Activated naive CD8-positive, alpha-beta T cell (primary cell): ENCODE results near the gene IFI16.
"Not testable (repeated sequence)": the region's sequence is repeated elsewhere in the genome, so short reads cannot be mapped to it uniquely, and the experiment has no call there.

Experiments
- H3K27ac Mint-ChIP-seq: one replicate; pipeline ENCODE4 v1.8.0; 2021; ENCODE audit warnings: mixed read lengths
- H3K27me3 Mint-ChIP-seq: one replicate; pipeline ENCODE4 v1.8.0; 2021; ENCODE audit warnings: mixed read lengths
- H3K36me3 Mint-ChIP-seq: one replicate; pipeline ENCODE4 v1.8.0; 2021; ENCODE audit warnings: mixed read lengths
- H3K4me1 Mint-ChIP-seq: one replicate; pipeline ENCODE4 v1.8.0; 2021; ENCODE audit warnings: low read depth, mixed read lengths
- H3K4me3 Mint-ChIP-seq: one replicate; pipeline ENCODE4 v1.8.0; 2021; ENCODE audit warnings: mild to moderate bottlenecking, mixed read lengths
- H3K9me3 Mint-ChIP-seq: one replicate; pipeline ENCODE4 v1.8.0; 2021; ENCODE audit warnings: low read depth, mixed read lengths

The IFI16 gene

DNA sequence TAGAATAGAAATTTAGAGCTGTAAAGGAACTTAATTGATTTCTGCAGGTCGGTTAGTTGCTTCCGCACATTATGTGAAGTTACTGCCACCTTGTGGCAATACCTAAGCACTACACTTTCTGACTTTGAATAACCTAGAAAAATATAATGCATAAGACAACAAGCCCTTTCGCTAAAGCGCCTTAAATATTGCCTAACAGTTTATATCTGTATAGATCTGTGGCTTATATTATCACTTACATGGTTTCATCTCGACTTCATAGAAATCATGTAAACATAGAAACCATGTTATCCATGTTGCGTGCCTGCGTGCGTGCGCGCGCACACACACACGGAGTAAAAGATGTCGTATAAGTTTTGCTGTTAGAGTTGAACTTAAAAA lies 10.9 kb upstream of the IFI16 start:
- H3K4me3 Mint-ChIP-seq = no peak overlapping the region
- H3K4me1 Mint-ChIP-seq = peaks cover 14% of the 10 kb centered on the region
- H3K27ac Mint-ChIP-seq = no peak overlapping the region
- peaks cover under 1% of the 10 kb centered on the region for H3K36me3 Mint-ChIP-seq
- no peaks in the 10 kb centered on the region for H3K9me3 Mint-ChIP-seq
- no peaks in the 10 kb centered on the region for H3K27me3 Mint-ChIP-seq

DNA sequence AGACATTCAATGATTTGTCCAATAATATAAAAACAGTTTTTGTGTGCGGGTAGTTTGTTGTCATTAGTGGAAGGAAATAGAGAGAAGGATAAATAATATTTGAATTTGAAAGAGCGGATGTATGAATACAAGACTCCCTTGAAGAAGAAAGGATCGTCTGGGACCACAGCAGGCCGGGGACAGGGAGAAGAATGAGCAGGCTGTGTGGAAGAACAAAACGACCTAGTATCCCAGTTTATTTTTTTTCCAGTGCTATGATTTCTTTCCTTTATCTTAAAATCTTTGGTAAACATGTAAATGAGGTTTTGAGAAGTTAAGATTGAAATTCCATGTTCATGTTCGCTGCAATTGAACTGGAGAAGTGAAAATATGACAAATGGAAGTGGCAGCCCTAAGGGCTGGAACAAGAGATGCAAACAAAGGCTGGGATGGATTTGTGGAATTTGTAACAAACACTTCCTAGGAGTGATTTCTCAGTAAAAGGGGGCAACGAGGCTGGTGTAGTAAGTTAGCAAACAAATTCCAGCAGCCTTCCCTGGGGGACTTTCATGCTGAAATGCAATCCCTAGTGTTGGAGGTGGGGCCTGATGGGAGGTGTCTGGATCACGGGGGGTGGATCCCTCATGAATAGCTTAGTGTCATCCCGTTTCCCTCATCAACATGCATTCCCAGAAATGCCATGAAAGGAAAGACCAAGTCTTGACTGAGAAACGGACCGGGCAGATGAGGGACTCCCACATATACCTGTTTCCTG lies 10.2 kb upstream of the IFI16 start:
- peaks cover 14% of the 10 kb centered on the region for H3K4me1 Mint-ChIP-seq
- H3K36me3 Mint-ChIP-seq = no peaks in the 10 kb centered on the region
- no peak overlapping the region for H3K27ac Mint-ChIP-seq
- H3K4me3 Mint-ChIP-seq = no peak overlapping the region
- H3K27me3 Mint-ChIP-seq = no peaks in the 10 kb centered on the region
- no peaks in the 10 kb centered on the region for H3K9me3 Mint-ChIP-seq

DNA sequence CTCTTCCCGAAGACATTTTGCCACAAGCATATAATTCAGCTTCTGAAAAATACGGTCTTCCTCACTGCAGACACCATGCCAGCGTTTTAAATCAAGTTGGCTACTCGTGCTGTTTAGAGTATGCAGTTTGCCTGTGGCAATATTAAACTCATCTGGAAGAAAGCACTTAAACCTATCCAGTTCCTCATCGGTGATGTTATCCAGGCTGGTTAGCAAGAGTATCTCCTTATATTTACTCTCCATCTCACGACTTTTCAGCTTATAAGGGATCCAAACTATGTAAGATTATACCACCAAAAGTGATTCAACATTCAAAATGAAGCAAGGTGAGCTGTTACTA lies 9.7 kb upstream of the IFI16 start:
- Mint-ChIP-seq H3K36me3 (no peaks in the 10 kb centered on the region), H3K9me3 (no peaks in the 10 kb centered on the region), H3K4me1 (peaks cover 14% of the 10 kb centered on the region), H3K27ac (no peak overlapping the region), H3K4me3 (no peak overlapping the region), H3K27me3 (no peaks in the 10 kb centered on the region)

DNA sequence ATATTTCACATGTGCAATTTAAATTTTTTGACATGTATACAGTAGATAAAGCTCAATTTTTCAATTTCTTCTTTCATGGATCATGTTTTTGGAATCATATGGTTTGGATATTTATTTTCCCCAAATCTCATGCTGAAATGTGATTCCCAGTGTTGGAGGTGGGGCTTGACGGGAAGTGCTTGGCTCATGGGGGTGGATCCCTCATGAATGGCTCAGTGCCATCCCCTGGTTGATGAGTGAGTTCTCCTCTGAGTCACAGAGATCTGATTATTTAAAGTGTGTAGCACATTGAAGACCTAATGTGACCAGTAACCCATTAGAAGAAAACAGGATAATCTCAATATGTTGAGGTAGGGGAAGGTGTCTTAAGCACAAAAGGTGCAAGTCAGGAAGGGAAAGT lies 9.1 kb upstream of the IFI16 start:
- Mint-ChIP-seq H3K36me3 (no peaks in the 10 kb centered on the region), H3K4me1 (peaks cover 14% of the 10 kb centered on the region), H3K27me3 (no peaks in the 10 kb centered on the region), H3K27ac (no peak overlapping the region), H3K4me3 (no peak overlapping the region), H3K9me3 (no peaks in the 10 kb centered on the region)

DNA sequence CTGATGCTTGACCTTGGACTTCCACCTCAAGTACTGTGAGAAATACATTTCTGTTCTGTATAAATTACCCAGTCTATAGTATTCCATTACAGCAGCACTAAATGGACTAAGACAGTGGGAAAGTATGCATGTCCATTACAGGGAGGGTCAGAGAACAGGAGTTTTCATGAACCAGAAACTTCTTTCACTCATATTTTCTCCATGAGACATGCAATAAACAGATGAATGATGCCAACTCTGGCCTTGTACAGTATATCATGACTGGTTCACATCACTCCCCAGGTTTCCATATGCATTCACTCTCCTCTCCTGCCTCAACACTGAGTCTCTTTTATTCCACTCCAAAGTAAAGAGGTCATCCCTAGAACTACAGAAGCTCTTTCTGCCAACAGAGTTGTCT lies 4.5 kb upstream of the IFI16 start:
- Mint-ChIP-seq H3K27ac (peak overlapping the region; percentile 14), H3K4me3 (no peak overlapping the region), H3K27me3 (no peaks in the 10 kb centered on the region), H3K4me1 (peaks cover 24% of the 10 kb centered on the region), H3K36me3 (peaks cover 2% of the 10 kb centered on the region), H3K9me3 (no peaks in the 10 kb centered on the region)

DNA sequence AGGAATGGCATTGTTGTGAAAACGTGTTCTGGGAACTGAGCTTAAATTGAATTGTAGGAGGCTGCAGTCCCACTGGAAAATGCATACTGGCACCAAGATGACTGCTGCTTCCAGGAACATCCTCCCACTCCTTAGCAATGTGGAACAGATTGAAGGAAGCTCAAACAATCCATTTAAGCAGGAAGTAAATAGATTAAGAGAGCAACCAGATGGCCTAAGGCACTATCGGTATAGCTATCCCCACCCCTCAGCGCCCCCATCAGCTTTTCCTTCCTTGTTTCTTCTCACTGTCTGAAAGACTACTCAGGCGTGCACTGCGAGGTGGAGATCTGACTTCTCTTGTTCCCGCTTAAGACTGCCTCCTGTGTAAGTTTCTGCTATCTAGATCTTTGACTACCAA lies 4.0 kb upstream of the IFI16 start:
- Mint-ChIP-seq H3K4me1 (peaks cover 22% of the 10 kb centered on the region), H3K27ac (peak overlapping the region; percentile 14), H3K4me3 (no peak overlapping the region), H3K9me3 (no peaks in the 10 kb centered on the region), H3K27me3 (no peaks in the 10 kb centered on the region), H3K36me3 (peaks cover 6% of the 10 kb centered on the region)

DNA sequence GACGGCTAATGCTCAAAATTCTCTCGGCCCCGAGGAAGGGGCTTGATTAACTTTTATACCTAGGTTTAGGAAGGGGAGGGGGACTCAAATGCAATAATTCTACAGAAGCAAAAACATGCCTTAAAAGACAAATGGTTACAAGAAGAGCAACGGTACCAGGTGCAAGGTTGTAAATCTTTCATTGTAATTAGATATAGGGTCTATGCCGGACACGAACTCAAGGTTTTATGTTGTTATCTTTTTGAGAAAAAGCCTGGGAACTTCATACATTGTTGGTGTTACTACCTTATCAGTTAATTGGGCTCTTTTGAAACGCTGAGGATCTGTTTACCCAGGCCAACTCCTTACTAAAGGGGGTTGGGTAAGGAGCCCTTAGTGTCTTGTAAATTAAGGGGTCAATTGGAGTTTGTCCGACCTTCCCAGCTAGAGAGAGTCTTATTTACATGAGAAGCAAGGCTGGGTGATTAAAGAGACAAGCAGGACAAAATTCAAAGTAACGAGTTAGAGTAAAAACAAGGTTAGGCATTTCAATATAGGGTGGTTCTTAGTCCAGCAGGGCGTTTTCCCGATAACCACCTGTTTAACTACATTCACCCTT lies 3.4 kb upstream of the IFI16 start:
- H3K9me3 Mint-ChIP-seq, H3K36me3 Mint-ChIP-seq, H3K27me3 Mint-ChIP-seq, H3K4me3 Mint-ChIP-seq: not testable (repeated sequence)
- Mint-ChIP-seq H3K4me1 (peaks cover 21% of the 10 kb centered on the region), H3K27ac (peak overlapping the region; percentile 11)

DNA sequence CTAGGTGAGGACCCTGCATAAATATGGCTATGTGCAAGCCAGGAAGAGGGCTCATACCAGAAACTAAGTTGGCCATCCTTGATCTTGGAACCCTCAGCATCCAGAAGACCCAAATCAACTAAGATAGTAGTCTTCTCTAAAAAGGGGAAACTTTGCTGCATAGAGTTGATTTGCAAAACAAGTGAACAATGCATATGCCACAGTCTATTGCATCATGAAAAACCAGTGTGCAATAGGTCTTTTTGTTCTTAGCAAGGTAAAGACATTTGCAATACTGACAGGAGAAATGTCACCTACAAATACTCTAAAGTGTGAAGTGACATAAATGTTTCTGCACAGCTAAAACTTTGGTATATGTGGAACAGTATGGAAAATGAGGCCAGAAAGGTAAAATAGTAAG lies 2.0 kb upstream of the IFI16 start:
- Mint-ChIP-seq H3K27me3 (no peaks in the 10 kb centered on the region), H3K4me1 (peaks cover 28% of the 10 kb centered on the region), H3K4me3 (no peak overlapping the region), H3K9me3 (no peaks in the 10 kb centered on the region), H3K27ac (peak overlapping the region; percentile 91), H3K36me3 (peaks cover 10% of the 10 kb centered on the region)

DNA sequence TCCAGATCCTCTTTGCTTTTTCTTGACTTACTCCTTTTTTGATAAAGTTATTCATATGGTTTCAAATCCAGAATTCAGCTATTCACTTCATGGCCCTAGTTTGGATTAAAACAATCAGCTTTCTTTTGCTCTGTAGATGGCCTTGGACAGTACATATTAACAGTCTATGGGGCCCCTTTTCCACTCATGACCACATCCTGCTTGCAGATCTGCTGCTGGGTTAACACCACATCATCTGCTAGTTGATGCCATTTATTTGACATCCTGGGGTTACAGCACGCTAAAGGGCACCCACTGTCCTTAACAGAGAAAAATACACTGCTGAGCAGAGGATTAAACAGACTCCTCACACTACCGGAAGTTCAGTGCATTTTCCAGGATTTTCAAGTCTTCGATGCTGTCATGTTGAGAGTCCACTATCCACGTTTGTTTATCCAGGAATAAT lies 941 bp upstream of the IFI16 start:
- Mint-ChIP-seq H3K4me1 (peaks cover 35% of the 10 kb centered on the region), H3K36me3 (peaks cover 15% of the 10 kb centered on the region)

DNA sequence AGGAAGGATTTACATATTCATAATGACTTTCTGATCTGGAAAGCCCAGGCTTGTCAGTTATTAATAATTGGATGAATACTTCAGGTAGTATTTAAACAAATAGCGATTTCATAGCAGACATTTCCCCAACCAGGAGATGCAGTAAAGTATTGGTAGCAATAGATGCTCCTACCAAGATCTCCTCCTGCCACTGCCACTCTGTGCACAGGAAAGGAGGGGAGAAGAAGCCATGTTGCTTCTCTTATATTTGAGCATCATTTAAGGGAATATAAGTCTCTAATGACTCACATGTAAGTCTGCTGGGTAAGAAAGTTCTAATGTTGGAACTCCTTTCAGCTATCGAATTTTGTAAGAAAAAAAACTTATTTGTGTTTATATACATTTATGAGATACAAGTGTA lies 420 bp upstream of the IFI16 start:
- peaks cover 21% of the 10 kb centered on the region for H3K36me3 Mint-ChIP-seq
- H3K27me3 Mint-ChIP-seq = no peaks in the 10 kb centered on the region
- peaks cover 40% of the 10 kb centered on the region for H3K4me1 Mint-ChIP-seq
- peak overlapping the region; percentile 92 for H3K4me3 Mint-ChIP-seq
- peaks cover under 1% of the 10 kb centered on the region for H3K9me3 Mint-ChIP-seq
- H3K27ac Mint-ChIP-seq = peak overlapping the region; percentile 97

More for the DNA sequence above, 941 bp upstream of the IFI16 start:
- Mint-ChIP-seq H3K9me3 (no peaks in the 10 kb centered on the region), H3K4me3 (peak overlapping the region; percentile 92), H3K27ac (peak overlapping the region; percentile 97), H3K27me3 (no peaks in the 10 kb centered on the region)

DNA sequence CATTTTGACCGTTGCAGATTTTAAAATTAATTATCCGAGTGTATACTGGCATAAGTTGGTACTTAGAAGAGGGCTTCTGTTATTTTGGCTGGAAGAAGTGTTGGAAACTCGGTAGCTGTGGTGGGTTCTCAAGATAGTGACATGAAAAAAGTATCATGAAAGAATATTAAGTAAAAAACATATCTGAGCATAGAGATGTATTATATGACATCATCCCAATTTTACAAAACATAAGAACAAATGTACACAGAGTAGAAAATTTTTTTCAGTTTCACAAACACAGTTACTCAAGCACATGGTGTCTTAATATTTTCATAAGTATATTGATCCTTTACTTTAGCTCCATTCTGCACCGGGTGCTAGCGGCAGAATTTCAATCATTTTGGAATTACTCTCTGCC lies 684 bp downstream of the IFI16 start:
- peak overlapping the region; percentile 92 for H3K4me3 Mint-ChIP-seq
- H3K27me3 Mint-ChIP-seq = no peaks in the 10 kb centered on the region
- H3K27ac Mint-ChIP-seq = peak overlapping the region; percentile 97
- H3K9me3 Mint-ChIP-seq = peaks cover 3% of the 10 kb centered on the region
- H3K4me1 Mint-ChIP-seq = peaks cover 50% of the 10 kb centered on the region
- peaks cover 30% of the 10 kb centered on the region for H3K36me3 Mint-ChIP-seq

DNA sequence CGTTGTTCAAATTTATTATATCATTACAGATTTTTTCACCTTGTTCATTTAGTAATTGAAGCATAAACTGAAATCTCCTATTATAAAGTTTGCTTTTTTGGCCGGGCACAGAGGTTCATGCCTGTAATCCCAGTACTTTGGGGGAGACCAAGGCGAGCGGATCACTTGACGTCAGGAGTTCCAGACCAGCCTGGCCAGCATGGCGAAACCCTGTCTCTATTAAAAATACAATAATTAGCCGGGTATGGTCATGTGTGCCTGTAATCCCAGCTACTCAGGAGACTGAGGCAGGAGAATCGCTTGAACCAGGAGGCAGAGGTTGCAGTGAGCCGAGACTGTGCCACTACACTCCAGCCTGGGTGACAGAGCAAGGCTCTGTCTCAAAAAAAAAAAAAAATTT lies 1.3 kb downstream of the IFI16 start:
- peaks cover 36% of the 10 kb centered on the region for H3K36me3 Mint-ChIP-seq

DNA sequence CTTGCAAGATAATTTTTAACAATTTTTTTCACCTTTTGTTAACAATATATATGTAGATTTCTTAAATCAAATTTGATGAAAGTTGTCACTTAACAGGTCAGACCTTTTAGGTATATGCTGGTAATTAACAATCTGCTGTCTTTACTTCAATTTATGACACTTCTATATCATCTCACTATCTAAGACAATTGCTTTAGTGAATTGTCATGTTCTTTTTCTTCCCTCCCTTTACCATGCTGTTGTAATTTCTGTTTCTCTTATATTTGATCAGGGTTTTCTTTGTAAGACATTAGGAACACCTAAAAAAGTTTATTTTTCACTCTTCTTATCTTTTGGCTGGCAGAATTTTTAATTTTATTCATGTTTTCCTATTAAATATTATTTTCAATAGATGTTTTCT lies 2.0 kb downstream of the IFI16 start:
- no peaks in the 10 kb centered on the region for H3K27me3 Mint-ChIP-seq

More for the DNA sequence above, 1.3 kb downstream of the IFI16 start:
- Mint-ChIP-seq H3K4me1 (peaks cover 56% of the 10 kb centered on the region), H3K4me3 (peak overlapping the region; percentile 92), H3K27ac (peak overlapping the region; percentile 97)
- H3K27me3 Mint-ChIP-seq, H3K9me3 Mint-ChIP-seq: not testable (repeated sequence)

DNA sequence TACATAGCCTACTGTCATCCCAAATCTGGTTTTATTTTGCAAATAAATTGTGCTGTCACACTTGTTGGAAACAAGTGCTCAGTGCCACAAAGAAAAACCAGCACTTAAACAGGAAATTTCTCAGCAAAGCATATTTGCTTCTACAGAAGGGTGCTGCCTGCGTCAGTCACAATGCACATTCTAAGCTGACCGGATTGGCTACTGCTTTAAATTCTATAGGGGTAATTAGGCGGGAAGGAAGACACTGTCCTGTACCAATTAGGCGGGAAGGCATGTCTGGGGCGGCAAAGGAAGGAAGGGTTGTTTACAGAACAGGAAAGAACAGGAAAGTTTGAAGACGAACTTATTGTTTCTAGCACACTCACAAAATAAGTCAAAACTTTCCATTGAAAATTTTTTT lies 2.8 kb downstream of the IFI16 start:
- Mint-ChIP-seq H3K27me3 (no peaks in the 10 kb centered on the region), H3K9me3 (peaks cover 3% of the 10 kb centered on the region), H3K4me1 (peaks cover 66% of the 10 kb centered on the region), H3K4me3 (peak overlapping the region; percentile 92), H3K27ac (peak overlapping the region; percentile 96), H3K36me3 (peaks cover 39% of the 10 kb centered on the region)

More for the DNA sequence above, 2.0 kb downstream of the IFI16 start:
- H3K36me3 Mint-ChIP-seq = peaks cover 37% of the 10 kb centered on the region
- H3K27ac Mint-ChIP-seq = peak overlapping the region; percentile 96
- H3K4me3 Mint-ChIP-seq = peak overlapping the region; percentile 92
- peaks cover 62% of the 10 kb centered on the region for H3K4me1 Mint-ChIP-seq
- peaks cover 3% of the 10 kb centered on the region for H3K9me3 Mint-ChIP-seq

DNA sequence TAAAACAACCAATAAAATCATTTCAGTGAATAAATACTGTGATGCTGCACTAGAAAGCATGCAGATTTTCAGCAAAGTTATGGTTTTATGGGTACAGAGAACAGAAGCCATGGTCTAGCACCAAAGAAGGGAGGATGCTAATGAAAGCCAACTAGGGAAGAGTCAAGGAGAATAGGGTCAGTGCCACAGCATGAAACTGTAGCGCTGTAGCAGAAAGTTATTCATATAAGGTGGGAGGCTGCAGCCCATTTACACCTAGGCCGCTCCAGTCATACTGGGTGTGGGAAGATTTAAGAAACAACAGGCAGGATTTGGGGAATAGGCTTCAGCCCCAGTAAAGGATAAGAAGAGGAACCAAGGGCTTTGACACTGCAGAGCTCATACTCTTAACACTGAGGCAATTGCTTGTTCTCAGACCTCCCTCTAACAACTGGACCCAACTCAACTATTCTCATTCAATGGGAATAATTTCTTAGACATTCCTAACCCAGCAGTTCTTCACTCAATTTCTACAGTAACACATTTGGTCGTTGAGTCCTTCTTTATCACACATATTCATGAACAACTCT lies 4.4 kb downstream of the IFI16 start:
- Mint-ChIP-seq H3K9me3 (peaks cover 3% of the 10 kb centered on the region), H3K36me3 (peaks cover 47% of the 10 kb centered on the region), H3K4me1 (peaks cover 59% of the 10 kb centered on the region), H3K4me3 (peak overlapping the region; percentile 92), H3K27ac (peak overlapping the region; percentile 96), H3K27me3 (no peaks in the 10 kb centered on the region)
